KBM-7 (cell line): ENCODE data around the gene MANEAL.
A peak's percentile ranks its signal among the peaks of the same experiment; 100 is the strongest.
"Not testable (repeated sequence)": the region's sequence is repeated elsewhere in the genome, so short reads cannot be mapped to it uniquely, and the experiment has no call there.

Experiments
- DNase-seq: peaks from one replicate; pipeline ENCODE4 v3.0.0-alpha.2; 2015
- in situ Hi-C: fragments of 300-500 bp; cut with MboI; formaldehyde crosslinking; loops from 2 replicates; pipeline ENCODE4 v1.14.3; 2020; ENCODE audit warnings: low sequenced_read_pairs, low pct_unique_long_range_greater_than_20kb, mixed read lengths

The MANEAL gene

DNA sequence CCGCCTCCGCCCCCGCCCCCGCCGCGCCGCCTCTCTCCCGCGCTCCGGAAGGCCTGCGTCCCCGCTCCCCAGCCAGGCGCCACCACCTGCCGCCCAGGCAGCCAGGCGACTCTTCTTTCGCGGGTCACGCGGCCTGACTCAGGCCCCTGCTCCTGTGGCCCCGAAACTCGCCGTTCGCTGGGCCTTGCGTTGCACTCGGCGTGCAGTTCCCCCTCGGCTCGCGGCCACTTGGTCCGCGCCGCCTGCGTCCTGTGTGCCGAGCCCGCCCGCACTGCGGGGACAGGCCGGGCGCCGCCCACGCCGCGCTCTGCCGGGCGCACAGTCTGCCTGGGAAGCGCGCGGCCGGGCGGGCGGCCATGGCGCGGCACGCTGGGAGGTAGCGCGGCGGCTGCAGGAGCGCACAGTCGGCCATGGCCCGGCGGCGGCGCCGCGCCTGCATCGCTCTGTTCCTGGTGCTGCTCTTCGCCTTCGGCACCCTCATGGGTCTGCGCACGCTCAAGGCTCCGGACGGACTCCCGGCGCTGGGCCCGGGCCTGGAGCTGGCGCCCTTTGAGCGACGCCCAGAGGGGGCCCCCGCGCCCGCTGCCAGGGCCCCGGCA, at the start of gene MANEAL:
Gene MANEAL, plus strand, starts transcription at position 75 of the 599 bp plus-strand sequence. Its CDS starts 336 bp downstream, at position 411.
- in situ Hi-C loops = no loop called here

DNA sequence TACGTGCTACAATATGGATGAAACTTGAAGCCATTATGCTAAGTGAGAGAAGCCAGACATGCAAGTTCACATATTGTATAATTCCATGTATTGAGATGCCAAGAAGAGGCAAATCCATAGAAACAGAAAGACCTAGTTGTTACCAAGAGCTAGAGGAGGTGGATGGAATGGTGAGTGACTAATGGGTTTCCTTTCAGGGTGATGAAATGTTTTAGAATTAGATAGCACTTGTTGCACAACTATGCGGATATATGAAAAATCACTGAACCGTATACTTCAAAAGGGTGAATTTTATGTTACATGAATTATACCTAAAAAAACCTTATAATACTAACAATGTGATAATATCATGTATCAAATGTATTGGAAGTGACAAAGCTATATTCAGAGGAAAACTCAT, 46.8 kb upstream of the MANEAL start:
- in situ Hi-C loops = no loop called here
- no peak for DNase-seq

More for the DNA sequence above, at the start of gene MANEAL:
- DNase-seq = peak; percentile 64

GRCh38 chr1:37748565-37748964, 45.1 kb upstream of the MANEAL start:
- no peak for DNase-seq
- in situ Hi-C loops = no loop called here

- in situ Hi-C loops = no loop called here
Observed at GRCh38 chr1:37752213-37752582, 41.4 kb upstream of the MANEAL start.

GRCh38 chr1:37752583-37753471, 40.8 kb upstream of the MANEAL start:
- DNase-seq = no peak
- in situ Hi-C loops = no loop called here

More at GRCh38 chr1:37752213-37752582, 41.4 kb upstream of the MANEAL start:
- DNase-seq = no peak

- in situ Hi-C loops = no loop called here
- no peak for DNase-seq
Observed at GRCh38 chr1:37753473-37754321, 40.0 kb upstream of the MANEAL start.

DNA sequence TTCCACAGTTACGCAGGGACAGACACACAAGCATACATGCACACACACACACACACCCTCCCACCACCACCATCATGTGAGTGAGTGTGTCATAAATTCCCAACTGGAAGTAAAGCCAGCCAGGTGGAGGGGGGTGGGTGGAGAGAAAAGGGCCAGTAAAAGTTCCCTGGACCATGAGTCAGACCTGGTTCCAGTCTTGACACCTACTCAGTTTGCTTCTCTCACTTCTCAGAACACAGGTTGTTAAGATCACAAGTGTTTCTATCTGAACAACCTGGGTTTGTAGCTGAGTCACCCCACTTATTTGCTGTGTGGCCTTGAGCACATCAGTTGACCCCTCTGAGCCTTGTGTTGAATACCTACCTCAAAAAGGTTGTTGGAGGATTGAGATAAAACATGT, 38.4 kb upstream of the MANEAL start:
- in situ Hi-C loops = no loop called here
- DNase-seq = no peak

DNA sequence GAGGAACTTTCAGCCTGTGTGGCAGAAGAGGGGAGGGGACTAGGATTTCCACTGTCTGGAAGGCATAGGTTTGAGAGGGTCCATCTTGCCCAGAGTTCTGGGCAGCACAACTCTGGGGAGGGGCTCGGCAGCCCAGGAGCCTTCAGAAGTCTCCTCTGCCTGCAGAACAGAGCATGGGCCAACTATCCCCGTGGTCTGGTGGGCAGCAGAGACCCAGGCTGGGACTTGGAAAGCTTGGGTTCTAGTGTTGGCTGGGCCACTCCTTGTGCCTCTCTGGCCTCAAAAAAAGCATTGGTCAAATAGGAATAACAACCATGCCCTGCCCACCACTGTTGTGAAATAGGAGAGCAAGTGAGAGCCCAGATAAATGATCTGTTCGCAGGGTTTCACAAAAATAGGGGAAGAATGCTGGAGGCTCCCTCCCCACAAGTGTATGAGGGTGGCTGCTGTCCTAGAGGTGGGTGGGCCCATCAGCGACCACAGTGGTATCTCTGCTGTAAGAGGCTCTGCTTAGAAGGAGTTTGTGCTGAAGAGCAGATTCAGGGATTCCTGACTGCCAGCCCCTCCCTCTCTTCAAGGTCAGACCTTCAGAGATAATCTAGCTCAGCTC, 37.6 kb upstream of the MANEAL start:
- in situ Hi-C loops = no loop called here
- no peak for DNase-seq

GRCh38 chr1:37759451-37759850, 34.2 kb upstream of the MANEAL start:
- no peak for DNase-seq
- in situ Hi-C loops = no loop called here

GRCh38 chr1:37761416-37762095, 32.1 kb upstream of the MANEAL start:
- in situ Hi-C loops = no loop called here
- DNase-seq = no peak

DNA sequence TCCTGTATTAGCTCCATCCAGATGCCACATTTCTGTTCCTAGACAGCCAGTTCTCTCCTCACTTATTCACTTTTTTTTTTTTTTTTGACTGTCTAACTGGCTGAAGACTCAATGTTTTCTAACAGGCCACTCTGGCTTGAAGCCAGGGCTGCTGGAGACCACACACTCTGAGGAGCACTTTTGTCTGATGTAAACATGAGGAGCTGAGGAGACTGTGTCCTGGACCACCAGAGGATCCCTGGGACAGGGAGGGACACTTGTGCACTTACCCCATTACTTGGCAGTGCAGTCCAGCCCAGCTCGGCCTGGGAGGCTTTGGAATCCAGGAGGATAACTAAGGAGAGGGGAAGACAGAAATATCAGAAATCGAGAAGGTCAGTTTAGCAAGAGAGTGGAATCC, 31.1 kb upstream of the MANEAL start:
- no peak for DNase-seq
- in situ Hi-C loops = no loop called here

- in situ Hi-C loops = no loop called here
- DNase-seq = no peak
Observed at GRCh38 chr1:37763791-37764413, 29.7 kb upstream of the MANEAL start.

GRCh38 chr1:37764414-37764825, 29.2 kb upstream of the MANEAL start:
- in situ Hi-C loops = no loop called here
- DNase-seq = peak; percentile 53

- in situ Hi-C loops = no loop called here
- no peak for DNase-seq
Observed at GRCh38 chr1:37764888-37765441, 28.7 kb upstream of the MANEAL start, which contains the start of gene EPHA10. TSS of gene EPHA10 (minus strand) at chr1:37765120. CDS start at chr1:37765066, 54 bp downstream.

- DNase-seq = no peak
- in situ Hi-C loops = no loop called here
Observed at GRCh38 chr1:37765916-37766664, 27.6 kb upstream of the MANEAL start.

- in situ Hi-C loops = no loop called here
- no peak for DNase-seq
Observed at GRCh38 chr1:37767488-37767887, 26.2 kb upstream of the MANEAL start.

GRCh38 chr1:37771440-37771839, 22.2 kb upstream of the MANEAL start:
- in situ Hi-C loops = not testable (repeated sequence)

More at GRCh38 chr1:37771440-37771839, 22.2 kb upstream of the MANEAL start:
- DNase-seq = not testable (repeated sequence)
